Measurements from ENCODE around the gene BRD3. TPM values are rescaled to one million over a fixed set of nuclear protein-coding genes. Genes with fewer than 3 reads are reported as not detected.

Gene BRD3
- total and polyA plus RNA-seq, 2 donors = 11.6 to 20.2 TPM

DNA sequence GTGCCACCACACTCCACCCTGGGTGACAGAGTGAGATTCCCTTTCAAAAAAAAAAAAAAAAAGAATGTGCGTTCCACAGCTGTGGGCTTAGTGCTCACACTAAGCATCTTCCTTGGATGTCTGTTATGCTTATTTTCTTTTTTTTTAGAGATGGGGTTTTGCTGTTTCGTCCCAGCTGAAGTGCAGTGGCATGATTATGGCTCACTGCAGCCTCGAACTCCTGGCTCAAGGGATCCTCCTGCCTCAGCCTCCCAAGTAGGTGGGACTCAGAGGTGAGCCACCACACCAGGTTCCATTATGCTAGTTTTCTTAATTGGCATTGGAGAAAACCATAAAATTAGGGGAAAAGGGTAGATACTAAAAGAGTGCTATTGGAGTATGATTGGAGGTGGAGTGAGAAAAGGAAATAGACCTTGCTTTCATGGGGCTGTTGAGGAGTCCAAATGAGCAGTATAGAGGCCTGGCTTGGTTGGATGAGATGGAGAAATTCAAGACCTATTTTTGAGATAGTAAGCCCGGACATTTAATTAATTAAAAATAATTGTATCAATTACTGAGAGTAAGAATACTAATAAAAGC lies 43.5 kb downstream of the BRD3 start:
- H3K36me3 ChIP-seq (ENCODE audit: insufficient read depth) = no peaks in the 10 kb centered on the region
- peaks cover 2% of the 10 kb centered on the region for H3K4me1 ChIP-seq (ENCODE audit: insufficient read depth)
- no peak overlapping the region for H3K27ac ChIP-seq (ENCODE audit: low read depth)
- WGBS = 71% methylated on average over 4 of the region's 4 CpGs
- DNase-seq (ENCODE audit: extremely low spot score) = no peak
- no peak overlapping the region for H3K4me3 ChIP-seq (ENCODE audit: low read depth, low read length)

DNA sequence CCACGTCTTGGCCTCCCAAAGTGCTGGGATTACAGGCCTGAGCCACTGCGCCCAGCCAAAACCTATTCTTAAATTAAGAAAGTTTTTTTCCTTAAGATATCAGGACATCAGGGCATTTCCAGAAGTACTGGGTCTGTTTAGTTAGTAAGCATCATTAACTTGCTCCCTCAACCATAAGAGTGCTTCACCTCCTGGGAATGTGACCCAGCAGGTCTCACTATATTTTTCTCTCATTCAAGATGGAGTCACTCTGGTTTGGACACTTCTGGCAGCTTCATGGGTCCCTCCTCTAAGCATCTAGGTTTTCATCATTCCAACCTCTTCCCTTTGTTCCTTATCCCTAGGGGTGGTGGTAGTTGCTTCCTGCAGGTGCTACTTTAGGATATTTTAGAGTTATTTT lies 52.9 kb downstream of the BRD3 start:
- no peaks in the 10 kb centered on the region for H3K4me1 ChIP-seq (ENCODE audit: insufficient read depth)
- DNase-seq (ENCODE audit: extremely low spot score) = no peak
- no peaks in the 10 kb centered on the region for H3K36me3 ChIP-seq (ENCODE audit: insufficient read depth)
- 96% methylated on average over 2 of the region's 2 CpGs for WGBS
- no peak overlapping the region for H3K4me3 ChIP-seq (ENCODE audit: low read depth, low read length)
- no peak overlapping the region for H3K27ac ChIP-seq (ENCODE audit: low read depth)

DNA sequence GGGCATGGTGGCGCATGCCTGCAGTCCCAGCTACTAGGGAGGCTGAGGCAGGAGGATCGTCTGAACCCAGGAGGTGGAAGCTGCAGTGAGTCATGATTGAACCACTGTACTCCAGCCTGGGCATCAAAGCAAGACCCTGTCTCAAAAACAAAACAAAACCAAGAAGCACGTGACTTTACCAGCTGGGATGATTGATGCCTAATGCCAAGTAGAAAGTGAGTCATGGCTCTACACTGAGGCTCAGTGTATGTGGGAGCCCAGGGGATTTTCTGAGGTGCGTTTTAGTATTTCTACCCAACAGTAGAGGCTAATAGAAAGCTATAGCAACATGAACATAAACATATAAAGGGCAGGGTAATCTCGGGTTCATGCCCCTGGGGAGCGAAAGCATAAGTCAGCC lies 56.4 kb downstream of the BRD3 start:
- Histone ChIP-seq H3K27ac (ENCODE audit: low read depth) (no peak overlapping the region), H3K4me1 (ENCODE audit: insufficient read depth) (no peaks in the 10 kb centered on the region), H3K36me3 (ENCODE audit: insufficient read depth) (no peaks in the 10 kb centered on the region), H3K4me3 (ENCODE audit: low read depth, low read length) (no peak overlapping the region)
- DNase-seq (ENCODE audit: extremely low spot score) = no peak
- 93% methylated on average over 6 of the region's 6 CpGs for WGBS

DNA sequence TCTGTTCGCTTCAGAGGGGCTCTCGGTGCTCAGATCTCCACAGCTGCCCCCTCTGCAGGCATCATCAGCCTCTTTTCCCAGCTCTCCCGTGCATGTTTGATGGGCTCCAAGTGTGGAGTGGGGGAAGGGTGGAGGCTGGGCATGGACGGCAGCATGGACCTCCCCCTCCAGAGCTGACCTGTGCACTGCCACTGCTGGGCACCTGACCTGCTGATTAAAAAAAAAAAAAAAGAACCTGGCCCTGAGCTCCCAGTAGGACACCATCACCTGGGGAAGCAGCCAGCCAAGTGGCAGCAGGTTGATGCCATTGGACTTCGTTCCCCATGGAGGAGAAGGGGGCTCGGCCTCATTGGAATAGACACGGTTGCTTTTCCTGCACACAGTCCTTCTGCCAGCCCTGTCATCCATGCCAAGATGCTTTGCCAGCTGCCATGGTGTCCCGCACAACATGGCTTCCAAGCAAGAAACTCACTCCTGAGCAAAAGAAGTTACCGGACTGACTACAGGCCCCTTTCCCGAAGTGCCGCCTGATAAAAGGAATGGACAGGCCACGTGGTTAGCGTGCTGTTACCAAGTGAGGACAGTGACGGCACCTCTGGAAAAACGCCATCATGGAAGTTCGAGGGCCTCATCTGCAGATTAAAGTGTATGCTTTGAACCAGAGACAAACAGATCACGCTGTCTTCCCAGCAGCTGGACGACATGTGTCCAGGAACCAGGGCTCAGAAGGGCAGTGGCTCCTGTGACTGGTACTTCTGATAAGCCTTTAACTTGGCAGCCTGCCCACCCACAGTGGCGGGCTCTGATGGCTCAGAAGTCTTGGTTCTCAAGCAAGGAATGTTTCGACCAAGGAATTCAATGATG lies 57.3 kb downstream of the BRD3 start:
- H3K36me3 ChIP-seq (ENCODE audit: insufficient read depth) = no peaks in the 10 kb centered on the region
- WGBS = 80% methylated on average over 20 of the region's 20 CpGs
- H3K27ac ChIP-seq (ENCODE audit: low read depth) = no peak overlapping the region
- no peaks in the 10 kb centered on the region for H3K4me1 ChIP-seq (ENCODE audit: insufficient read depth)
- no peak overlapping the region for H3K4me3 ChIP-seq (ENCODE audit: low read depth, low read length)
- DNase-seq (ENCODE audit: extremely low spot score) = no peak

- H3K4me3 ChIP-seq (ENCODE audit: low read depth, low read length) = no peak overlapping the region
- H3K36me3 ChIP-seq (ENCODE audit: insufficient read depth) = no peaks in the 10 kb centered on the region
- H3K4me1 ChIP-seq (ENCODE audit: insufficient read depth) = no peaks in the 10 kb centered on the region
- H3K27ac ChIP-seq (ENCODE audit: low read depth) = no peak overlapping the region
- DNase-seq (ENCODE audit: extremely low spot score) = no peak
- 74% methylated on average over 9 of the region's 9 CpGs for WGBS
These were observed 60.3 kb downstream of the BRD3 start for GRCh38 chr9:134007571-134007970.

- no peak for DNase-seq (ENCODE audit: extremely low spot score)
- Histone ChIP-seq H3K36me3 (ENCODE audit: insufficient read depth) (no peaks in the 10 kb centered on the region), H3K4me1 (ENCODE audit: insufficient read depth) (no peaks in the 10 kb centered on the region), H3K27ac (ENCODE audit: low read depth) (no peak overlapping the region), H3K4me3 (ENCODE audit: low read depth, low read length) (no peak overlapping the region)
- WGBS = 37% methylated on average over 6 of the region's 6 CpGs
These were observed 60.7 kb downstream of the BRD3 start for GRCh38 chr9:134007150-134007549.

DNA sequence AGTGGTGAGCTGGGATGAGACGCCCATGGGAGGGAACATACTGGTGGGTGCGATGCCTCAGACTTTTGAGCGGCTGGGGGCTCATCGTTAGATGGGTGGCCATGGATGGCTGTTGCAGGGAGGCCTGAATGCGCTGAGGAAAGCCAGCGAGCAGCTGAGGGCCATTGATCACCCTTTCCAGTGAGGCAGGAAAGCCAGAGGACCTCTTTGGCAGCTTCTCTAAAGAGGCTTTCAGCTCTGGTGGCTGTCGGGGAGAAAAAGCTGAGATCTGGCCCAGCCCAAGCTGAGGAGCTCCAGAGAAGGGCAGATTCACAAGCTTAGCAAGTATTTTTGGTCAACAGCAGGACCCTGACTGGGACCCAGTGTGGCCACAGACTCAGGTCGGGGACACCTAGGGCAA lies 62.4 kb downstream of the BRD3 start:
- Histone ChIP-seq H3K27ac (ENCODE audit: low read depth) (no peak overlapping the region), H3K36me3 (ENCODE audit: insufficient read depth) (no peaks in the 10 kb centered on the region), H3K4me3 (ENCODE audit: low read depth, low read length) (no peak overlapping the region), H3K4me1 (ENCODE audit: insufficient read depth) (no peaks in the 10 kb centered on the region)
- DNase-seq (ENCODE audit: extremely low spot score) = no peak
- WGBS = 84% methylated on average over 8 of the region's 8 CpGs

DNA sequence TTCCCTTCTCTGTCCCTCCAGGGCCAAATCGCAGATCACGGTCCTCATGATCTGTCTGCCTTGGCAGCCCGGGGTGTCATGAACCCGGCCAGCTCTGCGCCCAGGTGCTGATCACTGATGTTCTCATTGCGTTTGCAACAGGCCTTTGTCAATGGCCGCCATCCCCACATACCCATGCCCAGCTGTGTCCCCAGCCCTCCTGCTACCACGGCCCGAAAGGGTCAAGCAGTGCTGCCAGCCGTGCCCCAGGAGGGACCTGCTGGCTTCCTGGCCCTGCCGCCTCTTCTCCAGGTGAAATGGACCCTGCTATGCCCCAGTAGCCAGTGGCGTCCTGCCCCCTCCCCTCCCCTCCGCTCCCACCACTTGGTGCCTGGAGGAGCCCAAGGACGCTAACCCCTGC lies 62.9 kb downstream of the BRD3 start:
- H3K4me1 ChIP-seq (ENCODE audit: insufficient read depth) = no peaks in the 10 kb centered on the region
- H3K27ac ChIP-seq (ENCODE audit: low read depth) = no peak overlapping the region
- no peak overlapping the region for H3K4me3 ChIP-seq (ENCODE audit: low read depth, low read length)
- WGBS = 90% methylated on average over 14 of the region's 14 CpGs
- no peaks in the 10 kb centered on the region for H3K36me3 ChIP-seq (ENCODE audit: insufficient read depth)
- DNase-seq (ENCODE audit: extremely low spot score) = no peak

GRCh38 chr9:134004131-134004873 lies 63.5 kb downstream of the BRD3 start:
- Histone ChIP-seq H3K36me3 (ENCODE audit: insufficient read depth) (no peaks in the 10 kb centered on the region), H3K27ac (ENCODE audit: low read depth) (no peak overlapping the region), H3K4me1 (ENCODE audit: insufficient read depth) (no peaks in the 10 kb centered on the region), H3K4me3 (ENCODE audit: low read depth, low read length) (no peak overlapping the region)
- no peak for DNase-seq (ENCODE audit: extremely low spot score)
- WGBS = 73% methylated on average over 20 of the region's 20 CpGs

DNA sequence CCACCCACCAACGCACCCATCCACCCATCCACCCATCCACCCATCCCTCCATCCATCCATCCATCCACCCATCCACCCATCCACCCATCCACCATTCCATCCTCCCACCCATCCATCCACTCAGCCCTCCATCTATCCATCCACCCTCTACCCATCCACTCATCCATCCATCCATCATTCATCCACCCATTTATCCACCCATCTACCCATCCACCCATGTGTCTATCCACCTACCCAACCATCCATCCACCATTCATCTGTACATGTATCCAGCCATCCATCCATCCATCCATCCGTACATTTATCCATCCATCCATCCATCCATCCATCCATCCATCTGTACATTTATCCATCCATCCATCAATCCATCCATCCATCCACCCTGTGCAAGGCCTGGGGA lies 64.6 kb downstream of the BRD3 start:
- DNase-seq (ENCODE audit: extremely low spot score) = no peak
- 92% methylated on average over 2 of the region's 2 CpGs for WGBS
- Histone ChIP-seq H3K27ac (ENCODE audit: low read depth) (no peak overlapping the region), H3K4me3 (ENCODE audit: low read depth, low read length) (no peak overlapping the region), H3K4me1 (ENCODE audit: insufficient read depth) (no peaks in the 10 kb centered on the region), H3K36me3 (ENCODE audit: insufficient read depth) (no peaks in the 10 kb centered on the region)

GRCh38 chr9:134002796-134003195 lies 65.0 kb downstream of the BRD3 start:
- DNase-seq (ENCODE audit: extremely low spot score) = no peak
- Histone ChIP-seq H3K4me1 (ENCODE audit: insufficient read depth) (no peaks in the 10 kb centered on the region), H3K4me3 (ENCODE audit: low read depth, low read length) (no peak overlapping the region), H3K27ac (ENCODE audit: low read depth) (no peak overlapping the region), H3K36me3 (ENCODE audit: insufficient read depth) (no peaks in the 10 kb centered on the region)
- WGBS = 89% methylated on average over 2 of the region's 2 CpGs

DNA sequence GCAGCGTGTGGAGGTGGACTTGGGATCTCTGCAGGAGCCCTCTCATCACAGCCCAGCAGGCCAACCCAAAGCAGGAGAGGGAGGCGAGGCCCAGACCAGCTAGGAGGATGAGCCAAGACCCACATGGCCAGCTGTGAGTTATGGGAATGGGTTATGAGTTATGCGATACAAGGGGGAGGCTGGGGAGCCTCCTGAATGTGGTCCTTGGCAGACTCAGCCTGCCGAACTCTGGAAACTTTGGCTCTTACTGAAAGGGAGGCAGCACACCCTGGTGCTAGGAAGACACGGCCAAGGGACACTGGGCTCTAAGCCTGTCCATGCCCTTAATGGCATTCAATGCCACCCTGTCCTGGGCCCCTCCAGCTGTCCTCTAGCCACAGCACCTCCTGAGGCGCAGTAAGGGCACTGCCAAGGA lies 68.0 kb downstream of the BRD3 start:
- H3K36me3 ChIP-seq (ENCODE audit: insufficient read depth) = no peaks in the 10 kb centered on the region
- no peaks in the 10 kb centered on the region for H3K4me1 ChIP-seq (ENCODE audit: insufficient read depth)
- DNase-seq (ENCODE audit: extremely low spot score) = no peak
- WGBS = 56% methylated on average over 6 of the region's 6 CpGs
- H3K4me3 ChIP-seq (ENCODE audit: low read depth, low read length) = no peak overlapping the region
- H3K27ac ChIP-seq (ENCODE audit: low read depth) = no peak overlapping the region

- Histone ChIP-seq H3K27ac (ENCODE audit: low read depth) (no peak overlapping the region), H3K36me3 (ENCODE audit: insufficient read depth) (no peaks in the 10 kb centered on the region), H3K4me3 (ENCODE audit: low read depth, low read length) (no peak overlapping the region), H3K4me1 (ENCODE audit: insufficient read depth) (no peaks in the 10 kb centered on the region)
- 100% methylated on average over 1 of the region's 1 CpG for WGBS
- DNase-seq (ENCODE audit: extremely low spot score) = no peak
These were observed 68.8 kb downstream of the BRD3 start for GRCh38 chr9:133998915-133999595.

Data from urinary bladder (tissue), 4 donors.